HCEC 1CT (cell line): ENCODE results near the gene USP46.

ENCODE experiments used
- DNase-seq: peaks from one replicate; pipeline ENCODE4 v3.0.0-alpha.2; 2017

Gene USP46

GRCh38 chr4:52655506-52655905, 3.6 kb downstream of the USP46 start:
- no peak for DNase-seq

DNA sequence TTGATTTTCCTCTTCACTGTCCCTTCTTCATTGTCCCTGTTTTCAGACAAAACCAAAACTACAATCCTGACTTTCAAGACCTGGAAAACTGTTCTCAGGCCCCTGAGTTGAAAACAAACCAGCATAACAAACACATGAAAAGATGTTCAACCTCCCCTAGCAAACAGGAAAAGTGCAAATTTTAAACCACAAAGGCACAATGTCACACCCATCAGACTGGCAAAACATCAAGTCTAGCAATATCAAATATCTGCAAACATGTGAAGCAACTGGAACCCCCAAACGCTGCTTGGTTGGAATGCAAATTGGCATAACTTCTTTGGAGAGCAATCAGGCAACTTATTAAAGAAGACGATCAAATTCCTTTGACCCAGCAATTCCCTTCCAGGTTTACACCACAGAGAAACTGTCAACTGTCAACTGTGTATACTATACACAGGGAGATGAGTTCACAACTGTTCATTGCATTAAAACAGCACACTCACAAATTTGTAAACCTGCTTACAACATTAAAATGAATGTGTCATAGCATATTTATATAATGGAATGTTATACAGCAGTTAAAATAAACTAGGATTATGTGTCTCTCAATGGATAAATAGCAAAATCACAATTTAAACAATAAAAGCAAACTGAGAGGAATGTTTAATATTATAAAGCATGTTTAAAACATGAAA, 7.0 kb downstream of the USP46 start:
- peak; percentile 24 for DNase-seq

GRCh38 chr4:52648836-52649235, 10.3 kb downstream of the USP46 start:
- no peak for DNase-seq

DNA sequence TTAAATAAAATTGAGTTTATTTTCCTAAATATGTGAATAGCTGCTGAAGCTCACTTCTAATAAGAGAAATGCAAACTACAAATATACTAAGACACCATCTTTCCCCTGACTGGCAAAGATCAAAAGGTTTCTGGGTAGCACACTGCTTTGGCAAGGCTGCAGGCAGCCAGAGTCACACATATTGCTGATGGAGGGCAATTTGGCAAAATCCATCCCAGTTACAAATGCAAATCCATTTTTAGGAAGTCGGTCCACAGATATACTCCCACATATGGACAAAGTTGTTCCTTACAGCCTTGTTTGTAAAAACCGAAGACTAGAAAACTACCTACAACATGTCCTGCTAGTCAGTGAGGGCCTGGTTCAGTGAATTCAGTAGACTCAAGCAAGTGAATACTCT, 12.4 kb downstream of the USP46 start:
- DNase-seq, result no peak

DNA sequence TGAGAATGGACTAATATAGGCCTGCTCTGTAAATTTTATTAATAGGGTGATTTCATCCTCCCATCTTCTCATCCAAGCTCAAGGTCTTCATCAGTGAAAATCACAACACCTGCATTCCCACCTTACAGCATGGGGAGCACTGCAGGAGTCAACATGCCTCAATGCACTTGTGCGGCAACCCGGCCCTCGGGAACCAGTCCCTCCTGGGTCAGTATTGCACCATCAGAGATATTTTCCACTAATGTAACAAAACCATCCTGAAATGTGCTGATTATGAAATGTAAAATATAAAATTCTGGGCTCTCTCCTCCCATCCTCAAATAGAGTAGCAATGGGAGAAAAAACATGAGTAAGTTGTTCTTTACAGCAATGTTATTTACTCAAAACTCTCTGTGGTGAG, 13.0 kb downstream of the USP46 start:
- DNase-seq, result no peak

DNA sequence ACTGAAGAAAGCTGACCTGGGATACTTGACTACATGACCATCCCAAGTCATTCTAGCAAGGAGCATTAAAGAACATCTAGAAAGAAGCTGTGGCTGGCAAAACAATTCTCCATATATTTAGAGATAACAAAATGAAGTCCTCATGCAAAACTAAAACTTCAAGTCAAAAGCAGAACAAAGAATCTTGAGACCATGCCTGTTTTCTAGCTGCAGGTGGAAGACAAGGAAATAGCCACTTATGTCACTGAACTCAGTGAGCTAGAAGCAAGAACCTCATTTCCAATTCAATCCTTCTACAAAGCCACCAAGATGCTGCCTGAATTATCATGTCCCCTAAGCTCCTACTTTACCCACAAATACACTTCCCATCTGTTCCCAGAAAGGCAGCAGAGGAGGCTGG, 13.8 kb downstream of the USP46 start:
- no peak for DNase-seq

DNA sequence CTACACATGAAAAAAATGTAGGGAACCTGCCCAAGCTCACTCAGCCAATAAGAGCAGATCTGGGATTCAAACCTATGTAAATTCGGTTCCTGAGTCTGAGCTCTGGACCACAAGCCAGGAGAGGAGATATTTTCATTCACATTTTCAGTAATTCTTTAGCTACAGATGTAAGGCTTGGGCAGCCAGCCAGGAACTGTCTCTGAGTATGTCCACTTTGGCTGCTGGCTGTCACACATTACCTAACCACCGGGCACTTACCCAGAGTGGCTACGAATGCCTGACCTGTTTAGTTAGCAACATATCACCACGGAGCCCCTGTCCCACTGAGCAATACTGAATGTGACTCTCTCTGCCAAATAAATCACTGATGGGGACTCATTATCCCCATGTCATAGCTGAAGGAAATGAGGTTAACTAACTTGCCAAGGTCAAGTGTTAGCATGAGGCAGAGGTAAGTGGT, 15.3 kb downstream of the USP46 start:
- peak; percentile 25 for DNase-seq

DNA sequence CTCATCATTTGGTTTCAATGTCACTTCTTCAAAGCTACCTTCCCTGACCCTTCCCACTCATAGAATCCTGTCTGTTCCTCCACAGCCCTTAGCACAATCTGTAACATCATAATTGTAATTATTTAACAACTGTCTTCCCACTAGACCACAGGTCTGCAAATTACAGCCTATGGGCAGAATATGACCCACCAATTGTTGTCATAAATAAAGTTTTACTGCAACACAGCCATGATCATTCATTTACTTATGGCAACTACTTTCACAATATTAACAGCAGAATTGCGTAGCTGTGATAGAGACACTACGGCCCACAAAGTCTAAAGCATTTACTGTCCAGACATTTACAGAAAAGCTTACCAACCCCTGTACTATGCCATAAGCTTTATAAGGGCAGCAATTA, 15.9 kb downstream of the USP46 start:
- no peak for DNase-seq

GRCh38 chr4:52641854-52642563, 17.1 kb downstream of the USP46 start:
- peak; percentile 45 for DNase-seq

DNA sequence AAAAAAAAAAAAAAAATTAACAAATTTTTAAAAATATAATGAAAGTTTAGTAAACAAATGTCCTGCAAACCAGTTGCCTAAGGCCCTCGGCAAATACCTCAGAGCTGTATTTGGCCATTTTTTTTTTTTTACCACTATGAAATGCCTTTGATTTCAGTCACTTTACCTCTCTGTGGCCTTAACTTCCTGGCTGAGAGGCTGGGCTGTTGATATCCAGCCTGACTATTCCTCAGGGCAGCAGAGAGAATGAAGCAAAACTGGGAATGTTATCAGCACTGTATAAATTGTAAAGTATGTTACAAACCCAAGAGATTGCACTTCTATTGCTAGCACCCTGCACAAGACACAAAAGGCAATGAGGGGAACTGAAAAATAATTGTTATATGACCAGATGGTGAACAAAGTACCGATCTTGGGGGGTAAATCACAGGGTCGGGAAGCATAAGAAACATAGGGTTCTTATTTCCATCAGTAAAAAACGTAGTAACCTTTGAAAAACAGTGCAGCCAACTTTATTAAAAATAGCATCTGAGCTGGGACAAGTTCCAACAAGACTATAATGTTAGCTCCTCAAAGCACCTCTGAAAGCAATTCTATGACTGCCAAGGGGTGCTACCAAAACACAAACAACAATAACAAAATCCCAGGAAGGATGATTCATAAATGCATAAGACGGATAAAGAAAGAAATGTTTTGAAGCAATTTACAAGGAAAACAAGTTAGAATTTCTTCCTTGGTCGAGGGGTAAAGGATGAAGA, 18.1 kb downstream of the USP46 start:
- peak; percentile 5 for DNase-seq

GRCh38 chr4:52638717-52639116, 20.4 kb downstream of the USP46 start:
- no peak for DNase-seq

DNA sequence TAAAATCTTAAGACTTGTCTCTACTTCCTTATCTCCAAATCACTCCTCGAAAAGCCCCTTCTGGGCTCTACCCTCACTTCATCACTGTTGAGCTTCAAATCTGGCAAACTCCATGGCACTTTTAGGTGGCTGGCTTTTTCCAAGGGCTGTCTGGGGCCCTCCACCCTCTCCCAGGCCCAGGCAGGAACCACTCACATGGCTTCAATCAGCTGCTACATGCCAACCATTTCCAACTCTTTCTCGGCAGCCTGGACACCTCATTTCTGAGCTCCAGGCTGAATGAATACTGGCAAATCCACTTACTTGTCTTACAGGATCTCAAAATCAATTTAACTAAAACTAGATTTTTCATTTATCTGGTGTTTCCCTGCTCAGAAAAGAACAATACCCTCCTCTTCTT, 22.0 kb downstream of the USP46 start:
- DNase-seq, result no peak

DNA sequence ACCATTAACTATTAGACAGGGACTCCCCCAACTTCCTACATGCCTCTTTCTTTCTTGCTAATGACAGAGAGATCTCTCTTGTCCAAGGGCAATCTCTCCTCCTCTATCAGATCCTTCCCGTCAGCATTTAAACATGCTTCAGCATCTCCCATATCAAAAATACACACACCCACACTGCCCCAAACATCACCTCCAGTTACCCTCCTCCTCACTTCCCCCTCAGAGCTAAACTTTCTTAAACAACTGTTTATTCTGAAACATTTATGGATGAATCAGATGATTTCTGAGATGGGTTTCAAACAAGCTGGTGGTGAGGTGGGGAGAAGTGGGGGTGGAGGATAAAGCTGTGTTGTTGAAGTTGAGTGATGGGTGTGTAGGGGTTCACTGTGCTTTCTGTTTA, 23.5 kb downstream of the USP46 start:
- DNase-seq, result no peak

DNA sequence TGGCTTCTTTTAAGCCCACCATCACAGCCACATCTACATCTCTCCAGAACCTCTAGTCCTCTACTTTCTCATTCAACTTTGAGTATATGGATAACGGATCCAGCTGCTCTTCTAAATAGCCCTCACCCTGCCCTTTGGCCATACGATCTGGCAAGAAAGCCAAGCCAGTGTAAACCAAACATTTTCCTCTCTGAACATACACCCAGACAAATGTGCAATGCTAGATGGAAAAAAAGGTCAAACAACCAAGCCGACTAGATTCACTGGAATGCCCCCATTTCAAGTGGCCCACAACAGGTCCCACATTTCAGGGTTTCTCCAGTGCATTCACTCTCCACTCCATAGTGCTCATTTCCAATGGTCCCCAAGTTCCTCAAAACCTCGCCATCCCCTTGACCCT, 24.0 kb downstream of the USP46 start:
- no peak for DNase-seq

DNA sequence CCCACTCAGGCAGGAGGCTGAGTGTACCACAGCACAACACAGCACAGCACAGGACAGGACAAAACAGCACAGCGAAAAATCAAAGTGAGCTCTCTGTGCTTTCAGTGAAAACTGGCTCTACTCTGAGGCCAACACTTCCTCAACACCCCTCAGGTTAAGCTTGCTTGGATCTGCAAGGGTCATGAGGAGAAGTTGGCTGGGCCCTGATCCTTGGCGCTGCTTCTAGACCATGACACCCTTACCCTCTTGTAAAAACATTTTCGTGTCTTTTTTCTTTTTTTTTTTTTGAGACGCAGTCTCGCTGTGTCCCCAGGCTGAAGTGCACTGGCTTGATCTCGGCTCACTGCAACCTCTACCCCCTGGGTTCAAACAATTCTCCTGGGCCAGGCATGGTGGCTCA, 25.3 kb downstream of the USP46 start:
- no peak for DNase-seq

DNA sequence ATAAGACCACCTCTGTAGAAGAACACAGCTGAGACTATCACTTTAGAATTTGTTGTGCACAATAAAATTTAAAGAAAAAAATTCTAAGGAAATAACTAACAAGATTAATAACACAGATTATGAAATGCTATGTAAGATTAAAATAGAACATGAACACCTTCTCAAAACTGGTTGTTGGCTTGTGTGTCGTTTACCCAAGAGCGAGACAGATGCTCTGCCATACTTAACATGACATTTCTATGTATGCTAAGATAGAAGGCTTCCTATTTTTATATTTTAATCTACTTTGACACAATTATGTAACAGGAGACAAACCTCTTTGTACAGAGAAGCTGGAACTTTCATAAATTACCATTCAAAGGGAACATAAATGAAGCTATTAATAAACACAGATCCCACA, 30.1 kb downstream of the USP46 start:
- no peak for DNase-seq

DNA sequence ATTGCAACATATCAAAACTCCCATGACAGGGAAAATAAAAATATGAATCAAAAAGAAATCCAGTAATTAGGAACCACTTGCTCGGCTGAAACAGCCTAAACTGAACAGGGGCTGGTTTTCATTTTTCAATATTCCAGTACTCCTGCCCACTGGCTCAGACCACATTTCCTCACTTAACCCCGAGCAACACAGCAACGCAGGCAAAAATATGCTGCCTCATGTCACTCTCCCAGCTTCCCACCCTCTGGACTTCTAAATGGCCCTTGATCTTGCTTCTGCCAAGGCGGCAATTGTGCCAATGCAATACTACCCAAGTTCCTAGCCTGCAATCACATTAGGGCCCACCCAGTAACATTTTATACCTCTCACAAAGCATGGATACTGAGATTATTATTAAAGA, 30.6 kb downstream of the USP46 start:
- no peak for DNase-seq

DNA sequence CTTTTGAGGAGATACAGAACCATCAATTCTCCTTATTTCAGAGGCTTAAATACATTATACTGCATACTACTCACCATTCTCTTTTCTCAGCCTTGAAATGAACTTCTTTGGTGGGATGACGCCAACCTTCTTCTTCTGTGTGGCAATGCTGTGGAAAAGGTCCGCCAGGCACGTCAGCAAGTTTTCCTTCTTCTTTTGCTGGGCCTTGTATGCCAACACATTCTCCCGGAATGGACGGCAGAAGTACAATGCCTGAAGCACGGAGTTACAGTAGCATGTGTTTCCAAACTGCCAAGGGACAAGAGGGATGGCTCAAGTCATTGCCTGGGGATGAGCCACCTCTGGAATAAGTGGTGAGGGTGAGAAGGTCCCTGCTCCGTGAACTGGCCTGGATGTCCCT, 31.2 kb downstream of the USP46 start:
- DNase-seq, result no peak

GRCh38 chr4:52625216-52625615, 33.9 kb downstream of the USP46 start:
- DNase-seq, result no peak

DNA sequence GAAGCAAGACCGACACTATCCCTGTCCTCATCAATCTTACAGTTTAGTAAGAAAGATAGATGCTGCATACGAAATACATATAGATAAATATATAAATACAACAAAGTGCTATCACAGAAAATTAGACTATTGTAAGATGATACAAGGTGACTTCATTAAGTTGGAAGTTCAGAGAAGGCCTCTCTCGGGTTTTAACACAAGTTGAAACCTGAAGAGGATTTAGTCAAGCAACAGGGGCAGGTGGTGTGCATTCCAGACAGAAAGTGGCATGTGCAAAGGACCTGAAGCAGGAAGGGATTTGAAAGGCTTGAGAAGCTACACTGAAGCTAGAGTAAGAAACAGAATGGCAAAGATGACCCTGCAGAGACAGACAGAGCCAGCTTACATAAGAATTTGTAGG, 36.5 kb downstream of the USP46 start:
- DNase-seq, result no peak

- no peak for DNase-seq
Measured at GRCh38 chr4:52621567-52621966, 37.5 kb downstream of the USP46 start.

DNA sequence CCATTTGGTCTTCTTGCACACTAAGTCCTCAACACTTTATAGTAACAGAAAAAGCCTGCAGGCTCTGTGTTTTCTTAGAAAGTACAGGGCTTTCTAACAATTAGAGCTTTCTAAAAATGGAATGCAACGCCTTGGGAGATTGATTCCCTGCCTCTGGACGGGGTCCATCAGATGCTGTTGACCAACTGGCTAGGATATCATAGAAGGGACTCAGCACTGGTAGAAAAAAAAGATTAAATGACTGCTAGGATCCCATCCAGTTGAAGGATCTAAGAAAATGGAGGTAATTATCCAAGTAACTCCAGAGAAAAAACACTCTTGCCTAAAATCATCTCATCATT, 39.5 kb downstream of the USP46 start:
- DNase-seq, result no peak

DNA sequence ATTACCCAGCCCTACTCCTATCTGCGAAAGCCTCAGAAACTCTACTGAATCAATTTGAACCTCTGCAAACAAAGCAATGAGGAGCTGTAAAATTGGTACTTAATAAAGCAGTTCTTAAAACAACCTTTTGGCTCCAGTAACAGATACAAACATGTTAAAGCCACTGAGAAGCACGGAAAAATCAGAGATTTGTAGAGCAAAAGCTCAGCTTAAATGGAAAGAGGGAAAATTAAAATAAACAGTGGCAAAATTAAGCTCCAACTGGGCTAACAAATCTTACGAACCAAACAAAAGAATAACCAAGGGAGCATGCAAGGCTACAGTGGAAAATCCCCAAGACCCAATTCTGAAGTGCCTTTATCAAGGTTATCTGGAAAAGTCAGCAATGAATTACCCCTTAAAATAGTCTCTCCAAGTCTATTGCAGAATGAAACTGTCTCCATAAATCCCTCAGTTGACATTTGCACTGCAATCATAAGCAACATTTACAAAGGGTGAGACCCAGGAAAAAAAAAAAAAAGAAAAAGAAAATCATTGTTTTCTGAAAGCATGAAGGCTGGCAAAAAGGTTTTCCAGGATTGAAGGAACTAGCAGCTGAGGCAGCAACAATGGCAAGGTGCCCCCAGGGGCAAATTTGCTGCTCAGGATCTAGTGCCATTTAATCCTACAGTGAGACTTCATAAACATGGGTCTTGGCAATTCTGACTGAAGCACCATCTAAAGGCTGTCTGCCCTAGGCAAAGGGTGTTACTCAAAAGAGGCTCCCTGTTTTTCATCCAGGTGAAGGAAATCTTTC, 40.1 kb downstream of the USP46 start:
- no peak for DNase-seq
